Caco-2 (cell line): ENCODE data around the gene NOVA2. TPM values are rescaled to one million over a fixed set of nuclear protein-coding genes. Genes with fewer than 3 reads are reported as not detected.

Source experiments
- BruUV-seq: library from RNA; stranded (reverse); fragments of 400-500 nt; replicated peaks from 2 replicates; lab custom pipeline; 2021; lab: Mats Ljungman, UMichigan
- CTCF ChIA-PET: fragments of 300-600 bp; sonication (Branson Sonifier 250); formaldehyde crosslinking; loops from one replicate; lab custom pipeline; 2022; ENCODE audit warnings: antibody characterized with exemption; lab: Charles Lee
- POLR2A ChIA-PET: fragments of 300-600 bp; sonication (Branson Sonifier 250); formaldehyde crosslinking; loops from one replicate; lab custom pipeline; 2022; ENCODE audit warnings: antibody characterized with exemption; lab: Charles Lee
- DNase-seq, 2 experiments: peaks; one replicate each; pipeline versions ENCODE4 v3.0.0 to v3.0.0-alpha.2; 2020 to 2022
- H3K27me3 ChIP-seq: replicated peaks from 2 replicates; pipeline ENCODE4 v1.6.0; 2011; ENCODE audit warnings: low read length; ENCODE audit not compliant: control insufficient read depth, insufficient read depth
- H3K36me3 ChIP-seq: 2 replicates; pipeline ENCODE4 v1.5.1; 2011; ENCODE audit warnings: low read length; ENCODE audit not compliant: control insufficient read depth, insufficient read depth
- H3K4me1 ChIP-seq: fragments of 250-450 bp; sonication (Bioruptor Pico); 2 replicates; pipeline ENCODE4 v1.5.1; 2020; ENCODE audit warnings: mild to moderate bottlenecking
- H3K4me3 ChIP-seq: 2 replicates; pipeline ENCODE4 v1.5.1; 2011; ENCODE audit warnings: low read depth, mild to moderate bottlenecking, control low read depth, low read length
- H3K9me3 ChIP-seq: fragments of 250-450 bp; sonication (Bioruptor Pico); 2 replicates; pipeline ENCODE4 v1.5.1; 2020; ENCODE audit warnings: mild to moderate bottlenecking, moderate library complexity
- H3K27ac Mint-ChIP-seq: one replicate; pipeline ENCODE4 v1.8.0; 2022; ENCODE audit warnings: mixed read lengths; ENCODE audit not compliant: unreplicated experiment
- H3K27me3 Mint-ChIP-seq: one replicate; pipeline ENCODE4 v1.8.0; 2022; ENCODE audit warnings: mixed read lengths; ENCODE audit not compliant: insufficient read depth, unreplicated experiment
- H3K36me3 Mint-ChIP-seq: one replicate; pipeline ENCODE4 v1.8.0; 2022; ENCODE audit warnings: mild to moderate bottlenecking, mixed read lengths; ENCODE audit not compliant: insufficient read depth, unreplicated experiment
- H3K4me1 Mint-ChIP-seq: one replicate; pipeline ENCODE4 v1.8.0; 2022; ENCODE audit warnings: low read depth, mixed read lengths; ENCODE audit not compliant: unreplicated experiment
- H3K4me3 Mint-ChIP-seq: one replicate; pipeline ENCODE4 v1.8.0; 2022; ENCODE audit warnings: mild to moderate bottlenecking, moderate library complexity, mixed read lengths; ENCODE audit not compliant: unreplicated experiment
- H3K9me3 Mint-ChIP-seq: one replicate; pipeline ENCODE4 v1.8.0; 2022; ENCODE audit warnings: mixed read lengths; ENCODE audit not compliant: unreplicated experiment
- intact Hi-C: fragments of 100-400 bp; cut with micrococcal nuclease; formaldehyde crosslinking; loops from one replicate; pipeline ENCODE4 v1.10.0; 2022; ENCODE audit not compliant: unreplicated experiment
- total RNA-seq: library from RNA; stranded (reverse); gene quantifications from 2 replicates; pipeline ENCODE4 v1.2.3, GENCODE V29; 2022
- TF ChIP-seq, protein P1 (sequence below), 2 experiments: fragments of 200-600 bp in 1 of 2; IDR thresholded peaks; 1 replicate in 1 of 2; 2 replicates in 1 of 2; pipeline versions ENCODE4 v1.5.1 to v1.8.0; 2011 to 2022; ENCODE audit warnings: antibody characterized with exemption in 1 of 2, control low read depth in 1 of 2, inconsistent platforms in 1 of 2, low read depth in 1 of 2, low read length in 1 of 2, mild to moderate bottlenecking in 1 of 2, moderate library complexity in 1 of 2; ENCODE audit not compliant: insufficient read depth in 1 of 2, severe bottlenecking in 1 of 2, unreplicated experiment in 1 of 2

Gene NOVA2
- total RNA-seq, 1 experiment from 2014 or later, result 0.05 TPM

DNA sequence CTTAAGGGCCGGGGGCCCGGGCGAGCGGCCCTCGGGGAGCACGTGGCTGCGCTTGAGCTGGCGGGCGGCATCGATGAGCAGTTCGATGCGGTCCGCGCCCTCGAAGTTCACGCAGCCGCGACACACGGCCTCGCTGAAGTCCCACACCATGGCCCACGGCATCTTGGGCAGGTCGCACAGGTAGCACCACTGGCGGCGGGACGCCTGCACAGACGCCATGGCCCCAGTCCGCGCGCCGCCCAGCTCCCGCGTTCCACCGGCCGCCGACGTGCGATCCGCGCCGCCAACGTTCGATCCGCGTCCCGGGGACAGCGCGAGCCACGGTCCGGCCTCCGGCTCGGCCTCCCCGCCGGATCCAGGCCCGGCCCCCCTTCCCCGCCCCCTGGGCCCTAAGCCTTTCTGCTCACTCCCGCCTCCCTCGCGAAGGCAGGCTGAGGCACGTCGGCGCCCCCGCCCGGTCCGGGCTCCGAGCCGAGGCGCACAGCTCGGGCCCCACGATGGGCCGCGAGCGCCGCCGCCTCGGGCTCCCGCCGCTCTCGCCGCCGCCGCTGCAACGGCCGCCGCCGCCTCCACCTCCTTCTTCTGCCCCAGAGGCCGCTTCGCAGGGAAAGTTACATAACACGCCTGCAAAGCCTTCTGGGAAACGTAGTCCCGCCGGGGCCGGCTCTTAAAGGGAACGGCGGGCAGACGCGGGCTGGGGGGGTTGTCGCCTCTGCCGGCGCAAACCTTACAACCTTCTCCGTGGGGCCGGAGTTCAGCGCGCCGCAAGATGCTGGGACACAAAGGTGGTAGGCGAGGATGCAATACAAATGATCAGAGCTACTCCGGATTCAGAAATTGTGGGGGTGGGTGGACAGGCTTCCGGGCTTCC, 87.9 kb downstream of the NOVA2 start, which contains the start of gene IRF2BP1:
IRF2BP1 (minus strand) TSS at position 586 of the 871 bp plus-strand sequence; CDS start at position 219, 367 bp downstream.
- Mint-ChIP-seq H3K4me1 (peaks cover 21% of the 10 kb centered on the region), H3K4me3 (peak within 1 kb of the TSS; percentile 93), H3K27ac (peak within 1 kb of the TSS; percentile 95), H3K36me3 (peaks cover 35% of the 10 kb centered on the region), H3K9me3 (no peaks in the 10 kb centered on the region), H3K27me3 (no peaks in the 10 kb centered on the region)
- Histone ChIP-seq H3K36me3 (no peaks in the 10 kb centered on the region), H3K9me3 (no peaks in the 10 kb centered on the region), H3K4me3 (peak within 1 kb of the TSS; percentile 84), H3K4me1 (peaks cover 21% of the 10 kb centered on the region), H3K27me3 (no peaks in the 10 kb centered on the region)
- ChIA-PET CTCF (interaction anchor here (0.5 to 2.6 kb wide), 7 partner anchors 17 to 513 kb away, joined by 3 to 20 read pairs (median 6); partner anchors contain the start of genes FOXA3 and MYPOP), POLR2A (interaction anchor here (0.6 to 2.6 kb wide), 7 partner anchors 17 to 209 kb away, joined by 3 to 25 read pairs (median 5); partner anchors contain the start of genes CCDC61, FOXA3, MYPOP and SIX5)
- DNase-seq, result peak; percentile 95 to 96
- intact Hi-C loops, result no loop called here
- BruUV-seq, result TSS peak; percentile 18
- TF ChIP-seq, protein P1, sequence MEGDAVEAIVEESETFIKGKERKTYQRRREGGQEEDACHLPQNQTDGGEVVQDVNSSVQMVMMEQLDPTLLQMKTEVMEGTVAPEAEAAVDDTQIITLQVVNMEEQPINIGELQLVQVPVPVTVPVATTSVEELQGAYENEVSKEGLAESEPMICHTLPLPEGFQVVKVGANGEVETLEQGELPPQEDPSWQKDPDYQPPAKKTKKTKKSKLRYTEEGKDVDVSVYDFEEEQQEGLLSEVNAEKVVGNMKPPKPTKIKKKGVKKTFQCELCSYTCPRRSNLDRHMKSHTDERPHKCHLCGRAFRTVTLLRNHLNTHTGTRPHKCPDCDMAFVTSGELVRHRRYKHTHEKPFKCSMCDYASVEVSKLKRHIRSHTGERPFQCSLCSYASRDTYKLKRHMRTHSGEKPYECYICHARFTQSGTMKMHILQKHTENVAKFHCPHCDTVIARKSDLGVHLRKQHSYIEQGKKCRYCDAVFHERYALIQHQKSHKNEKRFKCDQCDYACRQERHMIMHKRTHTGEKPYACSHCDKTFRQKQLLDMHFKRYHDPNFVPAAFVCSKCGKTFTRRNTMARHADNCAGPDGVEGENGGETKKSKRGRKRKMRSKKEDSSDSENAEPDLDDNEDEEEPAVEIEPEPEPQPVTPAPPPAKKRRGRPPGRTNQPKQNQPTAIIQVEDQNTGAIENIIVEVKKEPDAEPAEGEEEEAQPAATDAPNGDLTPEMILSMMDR (IDR thresholded peaks at IDR 0.05; ENCODE audit: insufficient read depth in 1 of 2, low read depth in 1 of 2, low read length in 1 of 2, severe bottlenecking in 1 of 2, unreplicated experiment in 1 of 2), result no peak

DNA sequence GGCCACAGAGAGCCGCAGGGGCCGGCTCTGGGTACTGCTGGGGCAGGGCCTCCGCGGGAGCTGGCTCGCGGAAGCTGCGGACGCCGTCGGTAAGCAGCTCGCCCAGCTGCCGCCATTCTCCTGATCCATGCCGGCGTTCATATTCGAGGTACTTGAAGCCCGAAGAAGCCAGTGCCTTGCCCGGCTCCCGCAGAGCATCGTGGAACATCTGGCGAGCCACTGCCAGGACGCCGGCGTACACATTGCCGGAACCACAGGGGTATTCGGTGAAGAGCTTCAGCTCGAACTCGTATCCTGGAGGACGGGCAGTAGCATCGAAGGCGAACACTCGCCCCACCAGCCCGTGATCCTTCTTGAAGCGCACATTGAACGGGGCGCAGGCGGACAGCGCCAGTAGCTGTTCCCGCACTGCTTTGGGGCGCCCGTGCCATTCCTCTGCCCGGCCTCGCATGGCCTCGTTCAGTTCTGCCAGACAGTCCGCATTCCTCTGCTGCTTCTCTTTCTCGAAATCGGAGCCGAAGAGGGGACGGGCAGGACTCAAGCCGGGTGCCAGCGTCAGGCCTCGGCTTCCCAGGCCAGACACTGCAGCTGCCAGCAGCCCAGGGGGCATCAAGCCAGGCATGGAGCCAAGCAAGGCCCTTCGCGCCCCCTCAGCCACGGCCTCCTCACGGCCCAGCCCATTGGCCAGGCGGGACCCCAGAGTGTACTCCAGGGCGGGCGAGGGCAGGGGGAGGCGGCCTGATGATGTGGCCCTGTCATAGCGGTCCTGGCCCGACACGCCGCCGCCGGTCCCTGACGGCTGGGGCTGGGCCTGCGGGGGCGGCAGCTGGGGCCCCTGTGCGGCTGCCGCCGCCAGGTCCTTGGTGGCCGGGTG, 88.7 kb downstream of the NOVA2 start:
- TF ChIP-seq, protein P1 (IDR thresholded peaks at IDR 0.05; ENCODE audit: insufficient read depth in 1 of 2, low read depth in 1 of 2, low read length in 1 of 2, severe bottlenecking in 1 of 2, unreplicated experiment in 1 of 2), result no peak
- Histone ChIP-seq H3K36me3 (no peaks in the 10 kb centered on the region), H3K4me1 (peaks cover 25% of the 10 kb centered on the region), H3K27me3 (no peaks in the 10 kb centered on the region), H3K9me3 (no peaks in the 10 kb centered on the region), H3K4me3 (peak overlapping the region; percentile 84)
- ChIA-PET CTCF (interaction anchor here (1.5 to 2.6 kb wide), 4 partner anchors 21 to 193 kb away, joined by 5 to 20 read pairs (median 9); partner anchors contain the start of gene FOXA3), POLR2A (interaction anchor here (2.6 kb wide), 1 partner anchor 21 kb away, joined by 25 read pairs; the partner anchor contains the start of genes FOXA3 and SYMPK)
- no peaks in the 10 kb centered on the region for H3K9me3 Mint-ChIP-seq
- no peaks in the 10 kb centered on the region for H3K27me3 Mint-ChIP-seq
- peaks cover 35% of the 10 kb centered on the region for H3K36me3 Mint-ChIP-seq
- H3K4me3 Mint-ChIP-seq, result peak overlapping the region; percentile 93
- peak in 1 of 2 experiments; percentile 41 for DNase-seq
- BruUV-seq, result no TSS peak
- H3K4me1 Mint-ChIP-seq, result peaks cover 21% of the 10 kb centered on the region
- no peak overlapping the region for H3K27ac Mint-ChIP-seq
- intact Hi-C loops, result loop anchor here (5.0 kb wide), 2 partner anchors 113 to 132 kb away; no protein-coding TSS in a partner anchor
